ENCODE results near the gene SPG7. TPM values are rescaled to one million over a fixed set of nuclear protein-coding genes. Genes with fewer than 3 reads are reported as not detected.

The SPG7 gene
- total and polyA plus RNA-seq, 2 experiments from 2014 or later = 108 to 222 TPM

- Histone ChIP-seq H3K36me3 (replicated peaks; ENCODE audit: insufficient read depth, low read depth) (no peaks in the 10 kb centered on the region), H3K4me1 (ENCODE audit: insufficient read depth) (no peaks in the 10 kb centered on the region)
Observed at GRCh38 chr16:89529097-89529496, 20.9 kb downstream of the SPG7 start.

DNA sequence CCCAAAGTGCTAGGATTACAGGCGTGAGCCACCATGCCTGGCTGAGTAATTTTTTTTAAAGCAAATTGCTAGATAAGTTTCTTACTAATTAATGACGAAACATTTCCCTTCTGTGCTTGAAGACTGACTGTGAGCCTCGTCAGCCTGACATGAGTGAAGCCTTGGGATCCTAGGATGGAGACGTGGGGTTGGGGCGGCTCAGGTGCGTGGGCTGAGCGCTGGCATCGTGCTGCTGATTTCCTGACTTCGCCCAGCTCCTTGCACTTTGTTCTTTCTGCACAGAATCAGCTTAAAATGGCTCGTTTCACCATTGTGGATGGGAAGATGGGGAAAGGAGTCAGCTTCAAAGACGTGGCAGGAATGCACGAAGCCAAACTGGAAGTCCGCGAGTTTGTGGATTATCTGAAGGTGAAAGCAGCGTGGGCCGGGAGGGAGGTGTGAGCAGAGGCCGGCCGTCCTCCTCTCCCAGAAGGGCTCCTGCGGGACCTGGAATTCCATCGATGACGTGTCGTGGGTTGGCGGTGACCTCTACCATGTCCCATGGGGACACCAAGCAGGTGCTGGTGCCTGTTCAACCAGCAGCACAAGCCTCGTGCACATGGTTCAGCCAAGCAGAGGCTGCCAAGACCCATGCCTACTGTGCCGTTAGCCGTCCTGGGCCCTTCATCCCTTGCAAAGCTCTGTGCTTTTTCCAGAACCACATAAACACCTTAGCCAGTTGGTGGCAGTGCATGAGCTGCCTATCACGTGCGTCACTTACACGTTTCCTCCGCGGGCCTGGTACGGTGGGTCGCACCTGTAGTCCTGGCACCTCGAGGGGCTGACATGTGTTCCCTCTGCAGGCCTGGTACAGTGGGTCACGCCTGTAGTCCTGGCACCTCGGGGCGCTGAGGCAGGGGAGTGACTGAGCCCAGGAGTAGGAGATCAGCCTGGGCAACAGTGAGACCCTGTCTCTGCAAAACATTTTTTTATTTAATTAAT is 22.5 kb downstream of the SPG7 start:
- WGBS (ENCODE audit: low lambda C conversion rate, missing lambda C conversion rate) = 93% methylated on average over 35 of the region's 37 CpGs
- H3K4me1 ChIP-seq (ENCODE audit: insufficient read depth) = no peaks in the 10 kb centered on the region
- no peak for TF ChIP-seq EZH2phosphoT487 (IDR thresholded peaks at IDR 0.05; ENCODE audit: low read depth, severe bottlenecking, unreplicated experiment)
- no peak for TF ChIP-seq EZH2 (IDR thresholded peaks at IDR 0.05; ENCODE audit: borderline replicate concordance)
- TF ChIP-seq, protein P1, sequence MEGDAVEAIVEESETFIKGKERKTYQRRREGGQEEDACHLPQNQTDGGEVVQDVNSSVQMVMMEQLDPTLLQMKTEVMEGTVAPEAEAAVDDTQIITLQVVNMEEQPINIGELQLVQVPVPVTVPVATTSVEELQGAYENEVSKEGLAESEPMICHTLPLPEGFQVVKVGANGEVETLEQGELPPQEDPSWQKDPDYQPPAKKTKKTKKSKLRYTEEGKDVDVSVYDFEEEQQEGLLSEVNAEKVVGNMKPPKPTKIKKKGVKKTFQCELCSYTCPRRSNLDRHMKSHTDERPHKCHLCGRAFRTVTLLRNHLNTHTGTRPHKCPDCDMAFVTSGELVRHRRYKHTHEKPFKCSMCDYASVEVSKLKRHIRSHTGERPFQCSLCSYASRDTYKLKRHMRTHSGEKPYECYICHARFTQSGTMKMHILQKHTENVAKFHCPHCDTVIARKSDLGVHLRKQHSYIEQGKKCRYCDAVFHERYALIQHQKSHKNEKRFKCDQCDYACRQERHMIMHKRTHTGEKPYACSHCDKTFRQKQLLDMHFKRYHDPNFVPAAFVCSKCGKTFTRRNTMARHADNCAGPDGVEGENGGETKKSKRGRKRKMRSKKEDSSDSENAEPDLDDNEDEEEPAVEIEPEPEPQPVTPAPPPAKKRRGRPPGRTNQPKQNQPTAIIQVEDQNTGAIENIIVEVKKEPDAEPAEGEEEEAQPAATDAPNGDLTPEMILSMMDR (IDR thresholded peaks at IDR 0.05; ENCODE audit: poor library complexity) = no peak
- DNase-seq (ENCODE audit: low spot score) = no peak
- H3K9me2 ChIP-seq (replicated peaks; ENCODE audit: insufficient read depth) = no peaks in the 10 kb centered on the region
- no peaks in the 10 kb centered on the region for H3K9me3 ChIP-seq (ENCODE audit: low read depth)
- no peaks in the 10 kb centered on the region for H3K36me3 ChIP-seq (replicated peaks; ENCODE audit: insufficient read depth, low read depth)
- no peak overlapping the region for H2AFZ ChIP-seq
- H3K79me2 ChIP-seq = no peaks in the 10 kb centered on the region
- H3K4me3 ChIP-seq = no peak overlapping the region
- no peaks in the 10 kb centered on the region for H3K27me3 ChIP-seq
- no peak overlapping the region for H3K27ac ChIP-seq
- H3K4me2 ChIP-seq = no peak overlapping the region
- no peaks in the 10 kb centered on the region for H4K20me1 ChIP-seq (ENCODE audit: insufficient read depth, poor library complexity, severe bottlenecking)

More at GRCh38 chr16:89529097-89529496, 20.9 kb downstream of the SPG7 start:
- DNase-seq (ENCODE audit: low spot score) = no peak
- no peak overlapping the region for H2AFZ ChIP-seq
- H3K79me2 ChIP-seq = peaks cover 5% of the 10 kb centered on the region
- no peaks in the 10 kb centered on the region for H3K27me3 ChIP-seq
- TF ChIP-seq, protein P1 (IDR thresholded peaks at IDR 0.05; ENCODE audit: poor library complexity) = no peak
- TF ChIP-seq EZH2phosphoT487 (IDR thresholded peaks at IDR 0.05; ENCODE audit: low read depth, severe bottlenecking, unreplicated experiment) (no peak), EZH2 (IDR thresholded peaks at IDR 0.05; ENCODE audit: borderline replicate concordance) (no peak)
- H3K27ac ChIP-seq = no peak overlapping the region
- no peak overlapping the region for H3K4me3 ChIP-seq
- H4K20me1 ChIP-seq (ENCODE audit: insufficient read depth, poor library complexity, severe bottlenecking) = no peaks in the 10 kb centered on the region
- no peaks in the 10 kb centered on the region for H3K9me3 ChIP-seq (ENCODE audit: low read depth)
- WGBS (ENCODE audit: low lambda C conversion rate, missing lambda C conversion rate) = 89% methylated on average over 16 of the region's 16 CpGs
- H3K4me2 ChIP-seq = no peak overlapping the region
- no peaks in the 10 kb centered on the region for H3K9me2 ChIP-seq (replicated peaks; ENCODE audit: insufficient read depth)

- Histone ChIP-seq H3K79me2 (no peaks in the 10 kb centered on the region), H3K36me3 (replicated peaks; ENCODE audit: insufficient read depth, low read depth) (no peaks in the 10 kb centered on the region), H3K9me3 (ENCODE audit: low read depth) (no peaks in the 10 kb centered on the region), H3K27ac (no peak overlapping the region), H3K27me3 (no peaks in the 10 kb centered on the region), H4K20me1 (ENCODE audit: insufficient read depth, poor library complexity, severe bottlenecking) (no peaks in the 10 kb centered on the region), H3K4me3 (no peak overlapping the region), H3K9me2 (replicated peaks; ENCODE audit: insufficient read depth) (no peaks in the 10 kb centered on the region), H3K4me2 (no peak overlapping the region), H2AFZ (no peak overlapping the region), H3K4me1 (ENCODE audit: insufficient read depth) (no peaks in the 10 kb centered on the region)
- no peak for TF ChIP-seq EZH2phosphoT487 (IDR thresholded peaks at IDR 0.05; ENCODE audit: low read depth, severe bottlenecking, unreplicated experiment)
- TF ChIP-seq, protein P1 (IDR thresholded peaks at IDR 0.05; ENCODE audit: poor library complexity) = no peak
- TF ChIP-seq EZH2 (IDR thresholded peaks at IDR 0.05; ENCODE audit: borderline replicate concordance) = no peak
- WGBS (ENCODE audit: low lambda C conversion rate, missing lambda C conversion rate) = 96% methylated on average over 30 of the region's 31 CpGs
- DNase-seq (ENCODE audit: low spot score) = no peak
Observed at GRCh38 chr16:89531821-89532526, 23.8 kb downstream of the SPG7 start.

All from hepatocyte (in vitro differentiated cells).